ENCODE measurements around the gene SLC9B2. TPM values are rescaled to one million over a fixed set of nuclear protein-coding genes. Genes with fewer than 3 reads are reported as not detected.

Gene SLC9B2
- total RNA-seq, 6 donors from 2014 or later: 1.00 to 18.9 (median 4.3) TPM

GRCh38 chr4:102988429-102989020, 88.0 kb downstream of the SLC9B2 start:
- Histone ChIP-seq H3K27ac (no peak overlapping the region), H3K36me3 (no peaks in the 10 kb centered on the region), H3K27me3 (no peaks in the 10 kb centered on the region), H3K4me3 (no peak overlapping the region), H3K9me3 (no peaks in the 10 kb centered on the region), H3K4me1 (no peaks in the 10 kb centered on the region)
- no peak for DNase-seq
- ATAC-seq (ENCODE audit: low FRiP score in 2 of 2): no peak
- no peak for TF ChIP-seq POLR2AphosphoS5 (IDR thresholded peaks at IDR 0.05)
- TF ChIP-seq CTCF (IDR thresholded peaks at IDR 0.05): no peak
- TF ChIP-seq EP300 (IDR thresholded peaks at IDR 0.05): no peak
- no peak for TF ChIP-seq POLR2A (IDR thresholded peaks at IDR 0.05)
- WGBS, 2 donors: 97 to 100% methylated on average over 1 of the region's 1 CpG

- no peak for TF ChIP-seq EP300 (IDR thresholded peaks at IDR 0.05)
- no peak for TF ChIP-seq POLR2A (IDR thresholded peaks at IDR 0.05)
- no peak for TF ChIP-seq CTCF (IDR thresholded peaks at IDR 0.05)
- TF ChIP-seq POLR2AphosphoS5 (IDR thresholded peaks at IDR 0.05): no peak
- Histone ChIP-seq H3K9me3 (no peaks in the 10 kb centered on the region), H3K36me3 (no peaks in the 10 kb centered on the region), H3K27me3 (no peaks in the 10 kb centered on the region), H3K27ac (no peak overlapping the region), H3K4me1 (no peaks in the 10 kb centered on the region), H3K4me3 (no peak overlapping the region)
- 94 to 97% methylated on average over 2 of the region's 2 CpGs for WGBS, 2 donors
- ATAC-seq (ENCODE audit: low FRiP score in 2 of 2) (no peak), DNase-seq (no peak)
Measured at GRCh38 chr4:102981005-102981404, 95.6 kb downstream of the SLC9B2 start.

Other genes starting within 250 kb of the SLC9B2 start
- 100 to 1,000 TPM; 215 to 376 (median 317) TPM for gene UBE2D3, start 249.2 kb downstream of the SLC9B2 start, total RNA-seq
- gene CISD2, start 207.8 kb downstream of the SLC9B2 start, total RNA-seq: 10 to 100 TPM in 4 of 6 donors, 1 to 10 TPM in 2; 1.3 to 30.3 (median 18.3) TPM
- 1 to 10 TPM in 1 of 6 donors, under 1 TPM in 3, not detected in 2; 0.44 to 1.4 (median 0.62) TPM for gene SLC9B1, start 57.1 kb downstream of the SLC9B2 start, total RNA-seq
- 10 to 100 TPM; 34.6 to 80.1 (median 56.8) TPM for gene BDH2, start 23.1 kb upstream of the SLC9B2 start, total RNA-seq
- 1 to 10 TPM; 1.0 to 4.2 (median 1.6) TPM for gene CENPE, start 121.6 kb upstream of the SLC9B2 start, total RNA-seq

Measured in upper lobe of left lung (tissue), 6 donors.